Tibial nerve (tissue), 4 donors: ENCODE measurements around the gene HBG1.

Source experiments
- EP300 ChIP-seq, 2 donors: sonication (generic); formaldehyde crosslinking; IDR thresholded peaks; one replicate each; pipeline ENCODE4 v1.6.1; 2017; ENCODE audit warnings: antibody characterized with exemption in 2 of 2, mild to moderate bottlenecking in 1 of 2
- POLR2A ChIP-seq, 2 donors: fragments of 450-650 bp; IDR thresholded peaks; one replicate each; pipeline ENCODE4 v1.6.1; 2017; ENCODE audit warnings: antibody characterized with exemption in 2 of 2, mild to moderate bottlenecking in 2 of 2, moderate library complexity in 2 of 2
- TF ChIP-seq, protein P1 (sequence below), 5 experiments: fragments of 200-600 bp in 3 of 5; fragments of 450-650 bp in 2 of 5; sonication (generic) in 3 of 5; IDR thresholded peaks; one replicate each; pipeline ENCODE4 v1.5.1; 2016 to 2019; ENCODE audit warnings: antibody characterized with exemption in 5 of 5, mild to moderate bottlenecking in 3 of 5, moderate library complexity in 2 of 5

DNA sequence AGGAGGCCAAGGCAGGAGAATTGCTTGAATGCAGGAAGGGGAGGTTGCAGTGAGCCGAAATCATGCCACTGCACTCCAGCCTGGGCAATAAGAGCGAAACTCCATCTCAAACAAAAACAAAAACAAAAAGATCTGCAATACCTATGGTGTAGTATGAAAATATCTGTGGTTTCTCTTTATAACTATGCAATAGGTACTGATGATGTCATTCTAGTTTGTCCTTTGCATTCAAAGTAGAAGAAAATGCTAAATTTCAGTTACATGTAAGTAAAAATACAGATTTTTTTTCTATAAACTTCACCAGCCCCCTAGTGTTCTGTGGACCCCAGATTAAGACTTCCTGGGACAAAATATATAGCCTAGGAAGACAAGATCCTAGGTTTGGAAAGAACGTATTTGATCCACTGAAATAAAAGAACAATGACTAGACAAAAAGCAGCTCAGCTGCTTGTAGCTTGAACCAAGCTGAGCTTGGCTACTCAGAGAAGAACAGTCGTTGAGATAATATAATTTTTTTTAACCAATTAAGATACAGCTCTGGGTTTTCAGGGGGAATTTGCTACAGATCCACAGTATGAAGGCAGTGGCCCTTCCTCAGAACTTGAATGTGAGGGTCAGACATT lies 22.8 kb upstream of the HBG1 start:
- no peak for TF ChIP-seq POLR2A (IDR thresholded peaks at IDR 0.05)
- TF ChIP-seq, protein P1, sequence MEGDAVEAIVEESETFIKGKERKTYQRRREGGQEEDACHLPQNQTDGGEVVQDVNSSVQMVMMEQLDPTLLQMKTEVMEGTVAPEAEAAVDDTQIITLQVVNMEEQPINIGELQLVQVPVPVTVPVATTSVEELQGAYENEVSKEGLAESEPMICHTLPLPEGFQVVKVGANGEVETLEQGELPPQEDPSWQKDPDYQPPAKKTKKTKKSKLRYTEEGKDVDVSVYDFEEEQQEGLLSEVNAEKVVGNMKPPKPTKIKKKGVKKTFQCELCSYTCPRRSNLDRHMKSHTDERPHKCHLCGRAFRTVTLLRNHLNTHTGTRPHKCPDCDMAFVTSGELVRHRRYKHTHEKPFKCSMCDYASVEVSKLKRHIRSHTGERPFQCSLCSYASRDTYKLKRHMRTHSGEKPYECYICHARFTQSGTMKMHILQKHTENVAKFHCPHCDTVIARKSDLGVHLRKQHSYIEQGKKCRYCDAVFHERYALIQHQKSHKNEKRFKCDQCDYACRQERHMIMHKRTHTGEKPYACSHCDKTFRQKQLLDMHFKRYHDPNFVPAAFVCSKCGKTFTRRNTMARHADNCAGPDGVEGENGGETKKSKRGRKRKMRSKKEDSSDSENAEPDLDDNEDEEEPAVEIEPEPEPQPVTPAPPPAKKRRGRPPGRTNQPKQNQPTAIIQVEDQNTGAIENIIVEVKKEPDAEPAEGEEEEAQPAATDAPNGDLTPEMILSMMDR (IDR thresholded peaks at IDR 0.05): no peak
- no peak for TF ChIP-seq EP300 (IDR thresholded peaks at IDR 0.05)
